Fibroblast of pulmonary artery (primary cell): ENCODE results near the gene ARID1B.

Experiments
- DNase-seq: peaks from one replicate; pipeline ENCODE4 v3.0.0-alpha.2; 2010; ENCODE audit warnings: low read depth
- H3K4me3 ChIP-seq: replicated peaks from 2 replicates; pipeline ENCODE4 v1.5.1; 2011; ENCODE audit warnings: low read depth, mild to moderate bottlenecking, control low read depth, low read length, moderate library complexity
- CTCF ChIP-seq: IDR thresholded peaks from 2 replicates; pipeline ENCODE4 v1.5.1; 2011; ENCODE audit warnings: mild to moderate bottlenecking, control low read depth, low read length, inconsistent platforms; ENCODE audit errors: missing control alignments

The ARID1B gene

DNA sequence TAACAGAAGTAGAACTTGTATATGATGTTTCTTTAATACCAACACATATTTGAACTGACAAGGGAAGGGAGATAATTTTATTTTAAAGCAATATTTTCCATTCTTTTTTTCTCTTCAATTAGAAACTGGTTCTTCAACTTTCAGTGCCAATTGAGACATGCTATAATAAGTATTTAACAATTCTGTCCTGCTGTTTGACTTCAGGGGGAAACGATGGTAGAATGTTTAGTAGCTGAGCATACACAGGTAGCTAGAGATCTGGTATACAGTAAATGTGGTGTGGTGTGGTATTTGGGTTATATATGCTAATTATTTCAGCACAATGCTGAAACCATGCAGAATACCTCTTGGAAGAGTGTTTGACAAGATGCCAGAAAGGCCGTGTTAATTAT, 156.9 kb downstream of the ARID1B start:
- TF ChIP-seq CTCF, result no peak
- no peak overlapping the region for H3K4me3 ChIP-seq
- DNase-seq, result no peak

GRCh38 chr6:156935000-156935399, 157.8 kb downstream of the ARID1B start:
- no peak for DNase-seq
- TF ChIP-seq CTCF, result no peak
- H3K4me3 ChIP-seq, result no peak overlapping the region

- no peak for TF ChIP-seq CTCF
- no peak for DNase-seq
- H3K4me3 ChIP-seq, result no peak overlapping the region
These were observed 161.0 kb downstream of the ARID1B start for GRCh38 chr6:156938143-156938542.

DNA sequence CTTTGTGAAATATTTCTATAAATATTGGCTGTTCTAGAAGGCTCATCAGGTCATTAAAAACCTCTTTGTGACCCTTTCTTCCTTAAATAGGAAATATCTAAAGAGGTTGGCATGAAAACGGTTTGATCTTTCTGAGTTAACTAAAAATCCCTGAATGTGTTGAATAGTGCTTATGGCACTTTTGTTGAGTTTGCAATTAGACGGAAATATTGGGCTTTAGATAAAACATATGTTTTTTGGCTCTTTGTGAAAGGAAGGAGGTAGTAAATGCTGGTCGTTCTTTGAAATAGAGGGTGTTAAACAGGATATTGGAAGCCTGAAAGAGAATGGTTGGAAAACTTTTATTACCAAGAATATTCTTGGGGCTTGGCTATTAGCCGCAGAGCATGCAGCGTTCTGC, 163.0 kb downstream of the ARID1B start:
- no peak for TF ChIP-seq CTCF
- no peak overlapping the region for H3K4me3 ChIP-seq
- no peak for DNase-seq

DNA sequence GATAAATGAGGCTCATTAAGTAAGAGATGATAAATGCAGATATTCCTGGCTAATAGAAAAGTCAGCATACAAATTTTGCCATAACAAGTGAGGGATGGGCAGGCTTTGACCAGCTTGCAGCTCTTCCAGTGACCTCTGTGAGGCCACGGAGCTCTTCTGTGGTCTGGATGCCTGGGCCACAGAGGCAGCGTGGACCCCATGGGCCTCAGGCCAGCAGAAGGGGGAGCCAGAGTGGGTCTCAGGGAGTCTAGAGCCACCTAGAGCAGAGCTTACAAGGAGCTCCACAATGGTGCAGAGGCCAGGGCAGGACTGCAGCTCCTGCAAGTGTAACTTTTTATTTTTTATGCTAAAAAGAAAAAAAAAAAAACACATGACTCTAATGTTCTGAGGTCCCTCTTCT, 165.1 kb downstream of the ARID1B start:
- TF ChIP-seq CTCF, result no peak
- no peak for DNase-seq
- no peak overlapping the region for H3K4me3 ChIP-seq

DNA sequence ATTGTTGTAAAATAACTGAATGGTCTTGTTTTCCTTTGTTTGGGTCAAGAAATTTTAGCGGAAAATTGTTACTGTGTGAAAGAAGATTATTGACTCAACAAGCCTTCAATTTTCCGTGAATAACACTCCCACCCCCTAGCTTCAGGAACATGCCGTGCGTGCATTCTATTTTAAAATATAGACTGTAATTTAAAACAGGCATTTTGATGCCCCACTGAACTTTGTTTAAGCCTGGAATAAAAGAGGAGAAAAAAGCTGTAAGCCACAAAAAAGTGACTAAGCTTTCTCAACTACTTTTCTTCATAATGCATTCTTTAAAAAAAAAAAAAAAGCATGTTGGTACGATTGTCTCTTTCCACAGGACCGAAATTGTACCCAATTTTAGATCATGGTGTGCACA, 166.0 kb downstream of the ARID1B start:
- TF ChIP-seq CTCF, result no peak
- no peak for DNase-seq
- H3K4me3 ChIP-seq, result no peak overlapping the region

GRCh38 chr6:156943816-156944215, 166.6 kb downstream of the ARID1B start:
- H3K4me3 ChIP-seq, result no peak overlapping the region
- TF ChIP-seq CTCF, result no peak
- no peak for DNase-seq
